ENCODE data around the gene TRDN.

TRDN gene

GRCh38 chr6:123193298-123193697 lies 443.5 kb downstream of the TRDN start:
- in situ Hi-C loops (cut with HindIII; ENCODE audit: low sequenced_read_pairs), result no loop called here

- in situ Hi-C loops (cut with HindIII; ENCODE audit: low sequenced_read_pairs), result no loop called here
Observed at GRCh38 chr6:123189816-123190215, 446.9 kb downstream of the TRDN start.

GRCh38 chr6:123182998-123183397 lies 453.8 kb downstream of the TRDN start:
- in situ Hi-C loops (cut with HindIII; ENCODE audit: low sequenced_read_pairs), result no loop called here

- in situ Hi-C loops (cut with HindIII; ENCODE audit: low sequenced_read_pairs), result no loop called here
Observed at GRCh38 chr6:123176706-123177105, 460.0 kb downstream of the TRDN start.

- in situ Hi-C loops (cut with HindIII; ENCODE audit: low sequenced_read_pairs), result no loop called here
Observed at GRCh38 chr6:123171341-123172115, 465.2 kb downstream of the TRDN start.

GRCh38 chr6:123169774-123170095 lies 467.0 kb downstream of the TRDN start:
- in situ Hi-C loops (cut with HindIII; ENCODE audit: low sequenced_read_pairs), result no loop called here

GRCh38 chr6:123168892-123169773 lies 467.6 kb downstream of the TRDN start:
- in situ Hi-C loops (cut with HindIII; ENCODE audit: low sequenced_read_pairs), result no loop called here

- in situ Hi-C loops (cut with HindIII; ENCODE audit: low sequenced_read_pairs), result no loop called here
Observed at GRCh38 chr6:123168466-123168865, 468.3 kb downstream of the TRDN start.

Measured in endothelial cell of hepatic sinusoid (primary cell).